KOPT-K1 (cell line): Measurements from ENCODE around the gene RGPD3.
"Not testable (repeated sequence)": the region's sequence is repeated elsewhere in the genome, so short reads cannot be mapped to it uniquely, and the experiment has no call there.

Experiments used
- H3K27ac ChIP-seq: fragments of 200-600 bp; sonication (generic); 2 replicates; pipeline ENCODE4 v1.5.1; 2016; ENCODE audit warnings: antibody characterized with exemption, mild to moderate bottlenecking, low read depth, low read length; ENCODE audit not compliant: poor library complexity, severe bottlenecking
- H3K36me3 ChIP-seq: fragments of 200-600 bp; sonication (generic); 2 replicates; pipeline ENCODE4 v1.5.1; 2017; ENCODE audit warnings: antibody characterized with exemption, mild to moderate bottlenecking, low read length, moderate library complexity; ENCODE audit not compliant: insufficient read depth
- H3K9me3 ChIP-seq: fragments of 200-600 bp; sonication (generic); 2 replicates; pipeline ENCODE4 v1.5.1; 2017; ENCODE audit warnings: antibody characterized with exemption, low read length, mild to moderate bottlenecking; ENCODE audit not compliant: insufficient read depth, poor library complexity, severe bottlenecking

The RGPD3 gene

GRCh38 chr2:106498549-106498948 lies 30.3 kb upstream of the RGPD3 start:
- not testable (repeated sequence) for H3K9me3 ChIP-seq, H3K36me3 ChIP-seq, H3K27ac ChIP-seq

- not testable (repeated sequence) for H3K27ac ChIP-seq, H3K9me3 ChIP-seq, H3K36me3 ChIP-seq
Observed at GRCh38 chr2:106492913-106493312, 24.7 kb upstream of the RGPD3 start.

- H3K36me3 ChIP-seq: not testable (repeated sequence)
Observed at GRCh38 chr2:106492399-106492798, 24.2 kb upstream of the RGPD3 start.

GRCh38 chr2:106489701-106490100 lies 21.5 kb upstream of the RGPD3 start:
- H3K9me3 ChIP-seq, H3K27ac ChIP-seq, H3K36me3 ChIP-seq: not testable (repeated sequence)

More at GRCh38 chr2:106492399-106492798, 24.2 kb upstream of the RGPD3 start:
- H3K27ac ChIP-seq, H3K9me3 ChIP-seq: not testable (repeated sequence)

- H3K9me3 ChIP-seq, H3K36me3 ChIP-seq, H3K27ac ChIP-seq: not testable (repeated sequence)
Observed at GRCh38 chr2:106487386-106488191, 19.4 kb upstream of the RGPD3 start.

GRCh38 chr2:106486551-106487385 lies 18.6 kb upstream of the RGPD3 start, which contains the start of gene CD8B2:
Gene CD8B2 (plus strand): TSS chr2:106487364. CDS start chr2:106487427, 63 bp downstream.
- not testable (repeated sequence) for H3K27ac ChIP-seq, H3K36me3 ChIP-seq, H3K9me3 ChIP-seq

GRCh38 chr2:106479563-106479962 lies 11.3 kb upstream of the RGPD3 start:
- not testable (repeated sequence) for H3K36me3 ChIP-seq, H3K27ac ChIP-seq, H3K9me3 ChIP-seq

GRCh38 chr2:106477647-106478046 lies 9.4 kb upstream of the RGPD3 start:
- H3K9me3 ChIP-seq, H3K36me3 ChIP-seq, H3K27ac ChIP-seq: not testable (repeated sequence)

GRCh38 chr2:106470658-106471057 lies 2.4 kb upstream of the RGPD3 start:
- not testable (repeated sequence) for H3K36me3 ChIP-seq, H3K9me3 ChIP-seq

GRCh38 chr2:106467516-106467915 lies 697 bp downstream of the RGPD3 start:
- not testable (repeated sequence) for H3K36me3 ChIP-seq, H3K27ac ChIP-seq, H3K9me3 ChIP-seq

More at GRCh38 chr2:106470658-106471057, 2.4 kb upstream of the RGPD3 start:
- H3K27ac ChIP-seq: not testable (repeated sequence)

GRCh38 chr2:106461882-106462281 lies 6.3 kb downstream of the RGPD3 start:
- H3K9me3 ChIP-seq, H3K27ac ChIP-seq, H3K36me3 ChIP-seq: not testable (repeated sequence)

- not testable (repeated sequence) for H3K36me3 ChIP-seq, H3K9me3 ChIP-seq, H3K27ac ChIP-seq
Observed at GRCh38 chr2:106390680-106391079, 77.5 kb downstream of the RGPD3 start.

- H3K36me3 ChIP-seq, H3K27ac ChIP-seq, H3K9me3 ChIP-seq: not testable (repeated sequence)
Observed at GRCh38 chr2:106388814-106389410, 79.3 kb downstream of the RGPD3 start.

- H3K27ac ChIP-seq, H3K36me3 ChIP-seq: not testable (repeated sequence)
Observed at GRCh38 chr2:106384548-106384947, 83.7 kb downstream of the RGPD3 start.

GRCh38 chr2:106381867-106382266 lies 86.3 kb downstream of the RGPD3 start:
- H3K27ac ChIP-seq, H3K9me3 ChIP-seq, H3K36me3 ChIP-seq: not testable (repeated sequence)

More at GRCh38 chr2:106384548-106384947, 83.7 kb downstream of the RGPD3 start:
- not testable (repeated sequence) for H3K9me3 ChIP-seq
